HEK293T (cell line): ENCODE results near the gene TNPO3.
"Not testable (repeated sequence)": the region's sequence is repeated elsewhere in the genome, so short reads cannot be mapped to it uniquely, and the experiment has no call there.

Experiments used
- CTCF ChIA-PET: fragments of 350-600 bp; formaldehyde crosslinking; extraction: SDS; loops from one replicate; lab custom pipeline; 2021; ENCODE audit warnings: antibody characterized with exemption, inconsistent platforms; lab: Yijun Ruan, JAX
- POLR2A ChIA-PET: fragments of 350-600 bp; formaldehyde crosslinking; extraction: SDS; loops from one replicate; lab custom pipeline; 2020; ENCODE audit warnings: antibody characterized with exemption, inconsistent platforms; lab: Yijun Ruan, JAX
- DNase-seq: peaks from one replicate; pipeline ENCODE4 v3.0.0; 2012; ENCODE audit warnings: mixed read lengths; ENCODE audit errors: extremely low spot score
- ARNT ChIP-seq: fragments of 450-650 bp; IDR thresholded peaks from 2 replicates; pipeline ENCODE4 v1.6.1; 2017; ENCODE audit warnings: mild to moderate bottlenecking
- BHLHE40 ChIP-seq: fragments of 450-650 bp; IDR thresholded peaks from 2 replicates; pipeline ENCODE4 v1.6.1; 2016; ENCODE audit warnings: mild to moderate bottlenecking, moderate library complexity, borderline replicate concordance
- CTBP1 ChIP-seq: fragments of 450-650 bp; IDR thresholded peaks from 2 replicates; pipeline ENCODE4 v1.6.1; 2016; ENCODE audit warnings: borderline replicate concordance
- ELF4 ChIP-seq: fragments of 450-650 bp; IDR thresholded peaks from 2 replicates; pipeline ENCODE4 v1.6.1; 2017; ENCODE audit warnings: antibody characterized with exemption
- FOXA1 ChIP-seq: fragments of 450-650 bp; IDR thresholded peaks from 2 replicates; pipeline ENCODE4 v1.6.1; 2016; ENCODE audit warnings: mild to moderate bottlenecking
- FOXK2 ChIP-seq: fragments of 450-650 bp; IDR thresholded peaks from 2 replicates; pipeline ENCODE4 v1.6.1; 2016; ENCODE audit warnings: mild to moderate bottlenecking
- FOXM1 ChIP-seq: fragments of 450-650 bp; IDR thresholded peaks from 2 replicates; pipeline ENCODE4 v1.6.1; 2017; ENCODE audit warnings: mild to moderate bottlenecking, borderline replicate concordance
- HDGF ChIP-seq: fragments of 450-650 bp; IDR thresholded peaks from 2 replicates; pipeline ENCODE4 v1.6.1; 2017; ENCODE audit warnings: antibody characterized with exemption, borderline replicate concordance
- L3MBTL2 ChIP-seq: fragments of 450-650 bp; conservative IDR thresholded peaks from 2 replicates; pipeline ENCODE4 v1.6.1; 2016; ENCODE audit warnings: mild to moderate bottlenecking
- LEF1 ChIP-seq: fragments of 450-650 bp; IDR thresholded peaks from 2 replicates; pipeline ENCODE4 v1.6.1; 2017; ENCODE audit warnings: mild to moderate bottlenecking, borderline replicate concordance
- NFRKB ChIP-seq: fragments of 450-650 bp; IDR thresholded peaks from 2 replicates; pipeline ENCODE4 v1.6.1; 2016; ENCODE audit warnings: mild to moderate bottlenecking, moderate library complexity
- SP1 ChIP-seq: fragments of 450-650 bp; IDR thresholded peaks from 2 replicates; pipeline ENCODE4 v1.6.1; 2017
- SUZ12 ChIP-seq: fragments of 450-650 bp; IDR thresholded peaks from 2 replicates; pipeline ENCODE4 v1.6.1; 2016; ENCODE audit warnings: mild to moderate bottlenecking
- TARDBP ChIP-seq: fragments of 450-650 bp; IDR thresholded peaks from 2 replicates; pipeline ENCODE4 v1.6.1; 2016
- ZNF384 ChIP-seq: fragments of 450-650 bp; IDR thresholded peaks from 2 replicates; pipeline ENCODE4 v1.6.1; 2016
- TF ChIP-seq, protein P1 (sequence below): fragments of 450-650 bp; IDR thresholded peaks from 2 replicates; pipeline ENCODE4 v1.6.1; 2016

Gene TNPO3

DNA sequence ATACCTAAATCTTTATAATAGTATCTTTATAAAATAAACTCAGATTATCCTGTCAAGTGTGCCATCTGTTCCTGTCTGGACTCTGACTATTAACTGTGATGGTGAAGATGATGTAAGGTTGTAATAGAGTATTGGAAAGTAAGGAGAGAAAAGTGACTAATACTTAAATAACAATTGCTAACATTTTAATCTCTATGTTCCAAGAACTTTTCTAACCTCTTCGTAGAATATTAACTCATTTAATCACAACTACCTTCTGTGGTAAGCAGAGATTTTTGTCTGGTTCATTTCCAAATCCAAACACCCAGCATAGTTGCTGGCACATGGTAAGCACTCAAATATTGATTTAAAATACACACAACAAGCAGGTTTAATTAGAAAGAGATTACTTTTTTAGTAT, 2.5 kb downstream of the TNPO3 start:
- POLR2A ChIA-PET, result interaction anchor here (0.5 kb wide), 1 partner anchor 43 kb away, joined by 3 read pairs; no protein-coding TSS in a partner anchor
- CTCF ChIA-PET, result no interaction called here
- TF ChIP-seq ARNT (no peak), CTBP1 (no peak), ZNF384 (no peak), SP1 (no peak), SUZ12 (no peak), FOXK2 (no peak), ELF4 (no peak), FOXM1 (no peak), L3MBTL2 (no peak), HDGF (no peak)
- DNase-seq, result no peak

DNA sequence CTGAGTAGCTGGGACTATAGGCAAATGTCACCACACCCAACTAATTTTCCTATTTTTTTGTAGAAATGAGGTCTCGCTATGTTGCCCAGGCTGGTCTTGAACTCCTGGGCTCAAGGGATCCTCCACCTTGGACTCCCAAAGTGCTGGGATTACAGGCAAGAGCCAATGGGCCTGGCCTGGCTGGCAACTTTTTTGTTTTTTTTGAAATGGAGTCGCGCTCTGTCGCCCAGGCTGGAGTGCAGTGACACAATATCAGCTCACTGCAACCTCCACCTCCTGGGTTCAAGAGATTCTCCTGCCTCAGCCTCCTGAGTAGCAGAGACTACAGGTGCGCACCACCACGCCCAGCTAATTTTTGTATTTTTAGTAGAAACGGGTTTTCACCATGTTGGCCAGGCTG, 3.5 kb downstream of the TNPO3 start:
- CTCF ChIA-PET, result not testable (repeated sequence)

DNA sequence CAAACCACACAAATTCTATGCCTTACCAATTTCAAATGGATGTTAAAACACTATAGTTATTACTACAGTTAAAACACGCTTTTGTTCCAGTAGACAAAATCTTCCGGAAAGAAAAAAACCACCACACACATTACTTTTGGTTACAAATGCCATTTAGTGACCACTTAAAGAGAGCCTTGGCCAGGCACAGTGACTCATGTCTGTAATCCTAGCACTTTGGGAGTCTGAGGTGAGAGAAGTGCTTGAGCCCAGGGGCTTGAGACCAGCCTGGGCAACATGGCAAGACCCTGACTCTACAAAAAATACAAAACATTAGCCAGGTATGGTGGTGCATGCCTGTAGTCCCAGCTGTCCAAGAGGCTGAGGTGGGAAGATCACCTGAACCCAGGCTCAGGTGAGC, 7.2 kb downstream of the TNPO3 start:
- ChIA-PET POLR2A (no interaction called here), CTCF (no interaction called here)
- no peak for TF ChIP-seq FOXA1
- no peak for TF ChIP-seq NFRKB
- no peak for TF ChIP-seq ELF4
- TF ChIP-seq HDGF, result no peak
- no peak for TF ChIP-seq ZNF384
- no peak for TF ChIP-seq SP1
- TF ChIP-seq FOXK2, result no peak
- no peak for TF ChIP-seq BHLHE40
- TF ChIP-seq, protein P1, sequence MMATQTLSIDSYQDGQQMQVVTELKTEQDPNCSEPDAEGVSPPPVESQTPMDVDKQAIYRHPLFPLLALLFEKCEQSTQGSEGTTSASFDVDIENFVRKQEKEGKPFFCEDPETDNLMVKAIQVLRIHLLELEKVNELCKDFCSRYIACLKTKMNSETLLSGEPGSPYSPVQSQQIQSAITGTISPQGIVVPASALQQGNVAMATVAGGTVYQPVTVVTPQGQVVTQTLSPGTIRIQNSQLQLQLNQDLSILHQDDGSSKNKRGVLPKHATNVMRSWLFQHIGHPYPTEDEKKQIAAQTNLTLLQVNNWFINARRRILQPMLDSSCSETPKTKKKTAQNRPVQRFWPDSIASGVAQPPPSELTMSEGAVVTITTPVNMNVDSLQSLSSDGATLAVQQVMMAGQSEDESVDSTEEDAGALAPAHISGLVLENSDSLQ, result no peak
- no peak for TF ChIP-seq CTBP1
- TF ChIP-seq TARDBP, result no peak
- TF ChIP-seq SUZ12, result no peak
- no peak for TF ChIP-seq ARNT
- TF ChIP-seq L3MBTL2, result no peak
- no peak for TF ChIP-seq FOXM1
- no peak for TF ChIP-seq LEF1
- no peak for DNase-seq

More for the DNA sequence above, 3.5 kb downstream of the TNPO3 start:
- DNase-seq, POLR2A ChIA-PET: not testable (repeated sequence)

DNA sequence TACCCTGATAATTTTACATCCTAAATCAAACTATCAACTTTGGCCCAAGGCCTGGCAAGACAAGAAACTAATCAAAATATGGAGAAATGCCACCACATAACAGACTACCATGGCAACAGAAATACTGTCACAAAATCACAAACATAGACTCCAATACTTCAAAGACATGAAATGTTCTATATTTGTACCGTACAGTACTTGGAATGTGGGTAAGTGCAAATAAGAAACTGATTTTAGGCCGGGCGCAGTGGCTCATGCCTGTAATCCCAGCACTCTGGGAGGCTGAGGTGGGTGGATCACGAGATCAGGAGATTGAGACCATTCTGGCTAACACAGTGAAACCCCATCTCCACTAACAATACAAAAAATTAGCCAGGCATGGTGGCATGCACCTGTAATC, 9.2 kb downstream of the TNPO3 start:
- no peak for DNase-seq
- ChIA-PET CTCF (interaction anchor here (1.5 kb wide), 1 partner anchor 19 kb away, joined by 4 read pairs; no protein-coding TSS in a partner anchor), POLR2A (interaction anchor here (0.7 to 1.7 kb wide), 2 partner anchors 9 to 123 kb away, joined by 3 to 9 read pairs; partner anchors contain the start of gene TNPO3)
- TF ChIP-seq CTBP1 (no peak), FOXK2 (no peak), FOXA1 (no peak), LEF1 (no peak)

DNA sequence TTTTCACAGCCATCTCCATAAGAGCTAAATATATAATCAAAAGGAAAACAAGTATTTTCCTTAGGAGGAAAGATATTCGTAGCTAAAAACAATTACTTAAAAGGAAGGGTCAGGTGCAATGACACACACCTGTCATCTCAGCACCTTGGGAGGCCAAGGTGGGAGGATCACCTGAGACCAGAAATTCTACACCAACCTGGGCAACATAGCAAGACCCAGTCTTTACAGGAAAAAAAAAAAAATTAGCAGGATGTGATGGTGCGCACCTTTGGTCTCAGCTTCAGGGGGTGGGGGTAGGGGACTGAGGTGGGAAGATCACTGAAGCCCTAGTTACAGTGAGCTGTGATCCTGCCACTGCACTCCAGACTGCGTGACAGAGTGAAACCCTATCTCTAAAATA, 11.9 kb downstream of the TNPO3 start:
- DNase-seq, result no peak
- TF ChIP-seq SUZ12 (no peak), TARDBP (no peak), ARNT (no peak), FOXM1 (no peak), SP1 (no peak), ZNF384 (no peak), NFRKB (no peak), FOXK2 (no peak), FOXA1 (no peak), BHLHE40 (no peak), HDGF (no peak), LEF1 (no peak), ELF4 (no peak), L3MBTL2 (no peak), CTBP1 (no peak)
- TF ChIP-seq, protein P1, result no peak
- ChIA-PET POLR2A (interaction anchor here (0.7 to 2.0 kb wide), 2 partner anchors 12 to 27 kb away, joined by 4 to 12 read pairs; partner anchors contain the start of gene TNPO3), CTCF (interaction anchor here (1.3 kb wide), 1 partner anchor 49 kb away, joined by 3 read pairs; no protein-coding TSS in a partner anchor)

DNA sequence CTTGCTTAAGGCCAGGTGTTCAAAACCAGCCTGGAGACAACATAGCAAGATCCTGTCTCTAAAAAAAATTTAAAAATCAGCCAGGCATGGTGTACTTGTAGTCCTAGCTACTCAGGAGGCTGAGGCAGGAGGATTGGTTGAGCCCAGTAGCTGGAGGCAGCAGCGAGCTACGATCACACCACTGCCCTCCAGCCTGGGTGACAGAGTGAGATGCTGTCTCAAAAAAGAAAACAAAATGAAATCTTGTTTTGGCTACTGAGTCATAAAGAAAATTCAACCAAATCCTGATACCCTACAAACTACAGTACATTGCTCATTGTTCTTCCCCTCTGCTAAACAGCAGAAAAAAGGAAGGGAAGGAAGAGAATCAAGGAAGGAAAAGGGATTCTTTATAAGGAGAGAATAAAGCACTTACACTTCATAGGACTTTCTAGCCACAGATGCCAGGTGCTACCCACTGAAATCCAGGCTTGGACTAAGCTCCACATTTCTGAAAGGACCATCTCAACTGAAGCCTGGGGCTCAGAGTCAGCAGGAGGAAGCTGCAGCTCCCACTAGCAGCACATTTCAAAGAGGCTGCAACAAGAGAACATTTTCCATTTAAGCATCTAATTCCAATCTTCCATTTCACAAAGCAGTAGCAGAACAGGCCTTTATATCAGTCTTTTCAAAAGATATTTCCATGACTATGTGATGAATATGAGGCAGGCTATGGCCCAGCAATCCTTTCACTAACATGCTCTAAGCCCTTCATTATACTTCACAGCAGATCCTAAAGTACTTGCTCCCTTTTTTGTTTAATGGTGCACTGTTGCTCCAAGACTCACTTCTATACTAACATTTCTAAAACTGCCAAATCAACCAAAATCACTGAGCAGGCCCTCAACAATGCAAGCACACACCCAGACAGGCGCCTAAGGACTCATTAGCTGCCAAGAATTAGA, 13.5 kb downstream of the TNPO3 start:
- DNase-seq, result no peak
- CTCF ChIA-PET, result no interaction called here
- POLR2A ChIA-PET, result interaction anchor here (1.6 to 2.0 kb wide), 2 partner anchors 13 kb away, joined by 9 to 12 read pairs; partner anchors contain the start of gene TNPO3
- TF ChIP-seq FOXK2 (no peak), HDGF (no peak), CTBP1 (no peak), L3MBTL2 (no peak), ELF4 (no peak), FOXA1 (no peak), NFRKB (no peak), ZNF384 (no peak)

- POLR2A ChIA-PET, CTCF ChIA-PET, DNase-seq: not testable (repeated sequence)
Measured at GRCh38 chr7:129038468-129038867, 16.4 kb downstream of the TNPO3 start.
